ENCODE results near the gene PFKP.
"Not testable (repeated sequence)": the region's sequence is repeated elsewhere in the genome, so short reads cannot be mapped to it uniquely, and the experiment has no call there.

The PFKP gene

DNA sequence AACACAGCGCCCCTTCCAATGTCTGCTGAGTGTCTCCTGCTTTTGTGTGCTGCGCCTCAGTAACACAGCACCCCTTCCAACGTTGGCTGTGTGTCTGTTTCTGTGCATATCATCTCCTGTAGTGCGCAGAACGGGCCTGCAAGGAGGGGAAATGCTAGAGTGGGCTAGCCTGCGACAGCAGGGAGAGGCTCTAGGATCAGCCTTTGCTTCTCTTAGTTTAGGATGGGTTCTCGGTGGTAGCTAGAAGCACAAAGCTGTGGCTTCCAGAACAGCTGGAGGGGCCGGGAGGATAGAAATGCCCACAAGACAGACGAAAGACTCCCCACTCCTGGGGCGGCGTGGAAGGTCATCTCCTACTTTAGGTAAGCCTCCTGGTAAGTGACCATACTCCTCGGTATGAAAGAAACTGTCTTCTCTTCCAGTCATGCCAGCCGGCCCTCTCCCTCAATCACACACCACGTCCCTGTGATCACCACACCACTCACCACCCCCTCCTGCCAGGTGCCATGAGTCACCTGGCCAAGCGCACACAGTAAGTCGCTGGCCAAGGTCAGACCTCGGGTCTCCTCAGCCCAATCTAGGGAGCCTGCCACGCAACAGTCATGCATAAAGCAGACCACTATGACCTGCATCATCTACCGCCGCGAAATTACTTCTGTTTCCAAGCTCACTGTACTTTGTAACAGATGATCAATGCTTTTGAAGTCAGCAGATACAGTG, 100.4 kb downstream of the PFKP start:
- DNase-seq, result no peak

DNA sequence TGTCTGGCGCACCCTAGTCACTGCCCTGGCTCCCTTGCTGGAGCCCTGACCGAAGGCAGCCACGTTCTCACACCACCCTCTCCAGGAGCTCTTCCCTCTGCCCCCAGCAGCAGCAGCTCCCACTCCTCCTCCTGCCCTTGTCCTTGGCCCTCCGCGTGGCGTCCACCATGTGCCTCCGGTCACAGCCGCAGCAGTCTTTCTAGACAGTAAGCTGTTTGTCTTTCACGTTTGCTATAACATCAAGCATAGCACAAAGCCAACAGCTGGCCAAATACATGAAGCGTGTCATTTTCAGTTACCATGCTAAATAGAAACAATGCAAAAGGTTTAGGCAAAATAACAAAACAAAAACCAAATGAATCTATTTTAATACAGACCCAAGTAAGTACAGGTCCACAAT, 101.9 kb downstream of the PFKP start:
- no peak for DNase-seq

- no peak for DNase-seq
These were observed 102.3 kb downstream of the PFKP start for GRCh38 chr10:3169673-3170072.

- not testable (repeated sequence) for DNase-seq
These were observed 104.1 kb downstream of the PFKP start for GRCh38 chr10:3171488-3171887.

DNA sequence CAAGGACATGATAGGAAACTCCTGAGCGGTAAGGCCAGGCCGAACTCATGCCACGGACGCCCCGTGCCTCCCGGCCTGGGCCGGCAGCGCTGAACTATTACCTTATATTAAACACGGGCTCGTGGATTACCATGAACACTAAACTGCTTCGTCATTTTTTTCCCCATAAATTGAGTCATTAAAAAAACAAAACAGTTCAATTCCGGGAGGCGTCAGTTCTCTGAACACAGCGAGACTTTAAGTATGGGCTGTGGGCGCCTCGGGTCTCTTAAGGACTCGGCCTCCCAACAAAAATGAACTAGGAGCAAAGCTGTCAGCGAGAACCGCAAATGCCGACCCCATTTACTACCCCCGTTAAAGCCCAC, 104.7 kb downstream of the PFKP start:
- DNase-seq, result no peak

- peak; percentile 98 for DNase-seq
These were observed 105.3 kb downstream of the PFKP start, which contains the start of gene PITRM1 for GRCh38 chr10:3172446-3173170. Gene PITRM1, minus strand, starts transcription at chr10:3172782. Its CDS starts 10 bp downstream, at chr10:3172772.

DNA sequence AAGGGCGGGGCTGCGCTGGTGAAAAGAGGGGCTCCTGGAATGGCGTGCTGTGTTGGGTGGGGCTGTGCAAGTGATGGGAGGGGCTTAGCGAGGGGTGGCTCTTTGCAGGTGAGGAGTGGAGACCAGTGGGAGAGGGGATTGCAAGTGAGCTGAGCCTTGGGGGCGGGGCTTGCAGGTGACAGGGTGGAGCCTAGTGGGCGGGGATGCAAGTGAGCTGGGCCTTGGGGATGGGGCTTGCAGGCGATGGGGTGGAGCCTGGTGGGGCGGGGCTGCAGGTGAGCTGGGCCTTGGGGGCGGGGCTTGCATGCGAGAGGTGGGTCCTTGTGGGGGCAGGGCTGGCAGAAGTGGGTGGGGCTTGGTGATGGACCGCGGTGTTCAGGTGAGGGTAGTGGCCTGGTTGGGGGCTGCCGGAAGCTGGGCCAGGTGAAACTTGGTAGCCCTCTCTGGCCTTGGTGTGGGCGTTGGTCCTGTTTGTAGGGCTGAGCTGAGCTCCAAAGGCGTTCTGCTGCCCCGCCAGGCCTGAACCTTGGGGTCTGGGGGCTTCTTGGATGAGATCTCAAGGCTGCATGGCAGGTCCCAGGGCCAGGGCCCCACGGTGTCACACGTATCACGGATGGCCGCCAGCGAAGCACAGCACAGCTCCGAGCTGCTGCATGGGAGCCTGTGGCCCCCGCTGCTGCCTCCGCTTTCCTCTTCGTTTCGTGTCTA, 106.0 kb downstream of the PFKP start:
- no peak for DNase-seq

DNA sequence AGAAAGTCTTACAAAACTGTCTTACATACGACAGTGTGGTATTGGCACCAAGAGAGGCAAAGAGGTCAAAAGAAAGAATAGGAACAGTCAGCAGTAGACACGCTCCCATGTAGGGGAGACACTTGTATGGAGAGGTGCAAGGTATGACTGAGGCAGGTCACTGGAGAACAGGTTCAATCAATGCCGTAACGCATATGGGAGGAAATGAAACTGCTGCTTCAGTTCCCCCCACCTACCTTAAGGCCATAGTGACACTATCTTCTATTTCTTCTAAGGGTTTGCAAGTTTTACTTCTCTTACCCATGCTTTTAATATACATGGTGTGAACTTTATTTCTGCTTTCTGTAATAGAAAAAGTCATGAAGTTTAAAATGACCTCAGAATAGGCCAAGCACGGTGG, 110.7 kb downstream of the PFKP start:
- no peak for DNase-seq

DNA sequence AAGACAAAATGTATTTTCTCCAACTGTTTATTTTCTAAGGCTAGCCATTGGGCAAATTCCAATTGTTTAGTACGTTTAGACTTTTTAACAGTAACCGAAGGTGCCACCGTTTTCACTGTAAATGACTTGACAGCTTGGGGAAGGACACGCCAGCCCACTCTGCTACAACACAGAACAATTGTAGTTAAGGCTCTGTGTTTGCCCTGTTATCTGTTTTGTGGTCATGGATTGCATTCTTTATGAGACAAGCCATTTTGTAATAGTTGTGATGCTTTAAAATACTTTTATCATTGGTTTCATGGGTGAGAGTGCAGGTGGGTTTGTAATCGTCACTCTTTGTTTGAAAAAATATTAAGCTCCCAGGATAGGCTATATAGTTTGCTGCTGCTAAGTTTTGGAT, 111.8 kb downstream of the PFKP start:
- DNase-seq, result no peak

GRCh38 chr10:3180355-3181025, 113.1 kb downstream of the PFKP start:
- DNase-seq, result no peak

GRCh38 chr10:3185386-3185785, 118.0 kb downstream of the PFKP start:
- DNase-seq, result no peak

DNA sequence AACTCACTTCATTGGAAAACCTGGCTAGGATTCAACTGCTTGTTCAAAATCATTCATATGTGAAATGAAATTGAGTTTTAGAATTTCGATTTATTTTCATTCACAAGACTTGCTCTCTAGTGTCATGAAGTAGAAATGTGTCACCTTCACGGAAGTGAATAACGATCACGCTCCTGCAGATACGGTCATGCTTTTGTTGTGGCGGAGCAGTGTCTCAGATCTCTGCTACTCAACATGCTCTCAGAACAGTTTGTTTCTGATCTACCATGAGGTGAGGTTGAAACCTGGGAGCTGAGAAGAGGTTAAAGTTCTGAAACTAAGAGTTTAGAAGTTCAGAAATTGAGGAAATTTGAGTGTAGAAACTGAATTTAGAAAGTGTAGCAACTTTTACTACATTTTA, 119.0 kb downstream of the PFKP start:
- no peak for DNase-seq

Data from activated T-cell treated with anti-CD3 and anti-CD28 coated beads, Interleukin-2, amount 50 U/mL, for 1 hour (primary cell).